Neural crest cell (in vitro differentiated cells): Measurements from ENCODE around the gene WDR18. TPM values are rescaled to one million over a fixed set of nuclear protein-coding genes. Genes with fewer than 3 reads are reported as not detected.

Source experiments
- DNase-seq: peaks from one replicate; pipeline ENCODE4 v3.0.0; 2021; ENCODE audit warnings: low read depth, mixed read lengths, low spot score
- H3K27ac Mint-ChIP-seq: one replicate; pipeline ENCODE4 v1.8.0; 2021; ENCODE audit warnings: mild to moderate bottlenecking, mixed read lengths; ENCODE audit not compliant: unreplicated experiment
- H3K27me3 Mint-ChIP-seq: 2 replicates; pipeline ENCODE4 v1.8.0; 2021; ENCODE audit warnings: low read depth, mild to moderate bottlenecking, mixed read lengths
- H3K36me3 Mint-ChIP-seq: 2 replicates; pipeline ENCODE4 v1.8.0; 2021; ENCODE audit warnings: low read depth, mild to moderate bottlenecking, mixed read lengths
- H3K4me1 Mint-ChIP-seq: 2 replicates; pipeline ENCODE4 v1.8.0; 2021; ENCODE audit warnings: mixed read lengths
- H3K4me3 Mint-ChIP-seq: one replicate; pipeline ENCODE4 v1.8.0; 2021; ENCODE audit warnings: mild to moderate bottlenecking, mixed read lengths
- H3K9me3 Mint-ChIP-seq: 2 replicates; pipeline ENCODE4 v1.8.0; 2021; ENCODE audit warnings: mixed read lengths
- CTCF ChIP-seq: fragments of 200-600 bp; sonication (generic); conservative IDR thresholded peaks from 2 replicates; pipeline ENCODE4 v1.5.0; 2021; ENCODE audit warnings: antibody characterized with exemption, mild to moderate bottlenecking
- total RNA-seq: library from RNA; stranded (reverse); gene quantifications from 2 replicates; pipeline ENCODE4 v1.2.1, GENCODE V29; 2021

The WDR18 gene
- total RNA-seq, 1 donor from 2014 or later: 65.2 TPM

DNA sequence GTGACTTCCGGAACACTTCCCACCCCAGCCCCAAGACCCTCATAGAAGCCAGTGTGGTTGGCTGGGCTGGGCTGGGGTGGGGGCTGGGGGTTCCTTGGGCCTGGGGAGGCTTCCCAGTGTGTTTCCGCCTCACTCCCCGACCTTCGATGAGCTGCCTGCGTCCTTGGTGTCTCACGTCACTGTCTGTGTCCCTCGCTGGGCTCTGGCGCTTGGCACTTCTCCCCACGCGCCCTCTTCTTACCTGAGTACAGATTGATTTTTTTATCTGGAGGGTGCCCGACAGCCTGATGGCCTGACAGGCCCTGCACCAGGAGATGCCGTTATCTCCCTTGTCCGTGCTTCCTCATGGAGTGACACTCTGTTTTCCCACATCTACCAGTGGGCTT is 8.5 kb downstream of the WDR18 start:
- no peaks in the 10 kb centered on the region for H3K4me1 Mint-ChIP-seq
- no peak for DNase-seq
- TF ChIP-seq CTCF: no peak
- no peaks in the 10 kb centered on the region for H3K9me3 Mint-ChIP-seq
- H3K4me3 Mint-ChIP-seq: no peak overlapping the region
- no peak overlapping the region for H3K27ac Mint-ChIP-seq
- H3K27me3 Mint-ChIP-seq: peaks cover 27% of the 10 kb centered on the region
- peaks cover 2% of the 10 kb centered on the region for H3K36me3 Mint-ChIP-seq

GRCh38 chr19:993361-993830 is 9.3 kb downstream of the WDR18 start:
- no peak for TF ChIP-seq CTCF
- H3K4me1 Mint-ChIP-seq: no peaks in the 10 kb centered on the region
- DNase-seq: no peak
- H3K9me3 Mint-ChIP-seq: no peaks in the 10 kb centered on the region
- no peak overlapping the region for H3K4me3 Mint-ChIP-seq
- peaks cover 2% of the 10 kb centered on the region for H3K36me3 Mint-ChIP-seq
- no peak overlapping the region for H3K27ac Mint-ChIP-seq
- H3K27me3 Mint-ChIP-seq: peaks cover 35% of the 10 kb centered on the region

GRCh38 chr19:993831-994393 is 9.8 kb downstream of the WDR18 start:
- TF ChIP-seq CTCF: no peak
- Mint-ChIP-seq H3K9me3 (no peaks in the 10 kb centered on the region), H3K36me3 (peaks cover 2% of the 10 kb centered on the region), H3K27me3 (peaks cover 40% of the 10 kb centered on the region), H3K4me3 (no peak overlapping the region), H3K27ac (no peak overlapping the region), H3K4me1 (no peaks in the 10 kb centered on the region)
- no peak for DNase-seq

DNA sequence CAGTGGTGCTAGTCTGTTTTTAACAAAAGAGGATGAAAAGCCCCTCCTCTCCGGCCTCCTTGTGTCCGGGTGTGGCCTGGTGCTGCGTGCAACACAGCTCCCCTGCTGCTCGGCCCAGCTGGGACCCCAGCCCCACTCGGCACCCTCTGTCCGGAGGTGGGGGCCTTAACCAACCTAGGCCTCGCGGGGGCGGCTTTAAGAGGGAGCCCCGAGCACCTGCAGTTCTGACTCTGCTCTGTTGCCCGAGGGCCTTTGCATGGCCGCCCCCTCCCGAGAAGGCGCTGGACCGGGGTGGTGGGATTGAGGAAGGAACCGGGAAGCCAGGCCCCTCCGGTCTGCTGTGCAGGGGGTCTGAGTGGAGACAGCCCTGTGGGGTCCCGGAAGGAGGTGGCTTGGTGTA is 10.4 kb downstream of the WDR18 start:
- H3K9me3 Mint-ChIP-seq: no peaks in the 10 kb centered on the region
- no peak for DNase-seq
- H3K27me3 Mint-ChIP-seq: peaks cover 46% of the 10 kb centered on the region
- no peak overlapping the region for H3K27ac Mint-ChIP-seq
- H3K4me1 Mint-ChIP-seq: peaks cover 4% of the 10 kb centered on the region
- no peak overlapping the region for H3K4me3 Mint-ChIP-seq
- H3K36me3 Mint-ChIP-seq: peaks cover 2% of the 10 kb centered on the region
- TF ChIP-seq CTCF: no peak

DNA sequence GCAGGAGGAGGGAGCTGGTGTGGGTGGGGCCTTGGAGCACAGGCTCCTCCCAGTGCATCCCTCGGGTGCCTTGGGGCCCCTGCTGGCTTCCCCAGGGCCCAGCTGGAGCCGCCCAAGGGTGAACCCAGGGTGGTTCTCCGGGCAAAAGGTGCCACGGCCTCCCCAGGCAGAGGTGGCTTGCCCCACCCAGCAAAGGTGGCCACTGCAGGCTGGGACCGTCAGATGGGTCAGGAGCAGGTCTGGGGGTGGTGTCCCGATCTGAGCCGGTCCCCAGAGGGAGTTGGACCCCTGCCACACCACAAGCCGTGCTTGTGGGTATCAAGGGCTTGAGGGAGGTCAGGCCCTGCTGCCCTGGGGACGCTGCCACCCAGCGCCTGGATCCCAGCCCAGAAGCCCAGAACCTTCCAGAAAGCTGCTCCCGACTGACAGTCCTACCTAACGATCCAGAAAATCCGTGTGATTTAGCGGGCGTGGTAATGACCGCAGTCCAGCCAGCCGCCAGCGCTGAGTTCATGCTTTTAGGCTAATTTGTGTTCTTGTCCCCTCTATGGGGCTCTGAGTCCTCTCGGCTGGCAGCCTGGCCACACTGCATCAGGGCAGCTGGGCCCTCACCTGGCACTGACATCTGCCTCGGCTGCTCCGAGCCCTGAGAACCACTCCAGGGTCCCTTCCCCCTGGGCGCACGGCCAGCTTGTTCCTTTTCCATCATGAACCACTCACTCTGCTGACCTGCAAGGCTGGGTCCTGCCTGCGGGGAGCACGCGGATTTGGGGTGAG is 11.1 kb downstream of the WDR18 start:
- TF ChIP-seq CTCF: no peak
- Mint-ChIP-seq H3K27ac (no peak overlapping the region), H3K27me3 (peaks cover 50% of the 10 kb centered on the region), H3K4me1 (peaks cover 4% of the 10 kb centered on the region), H3K36me3 (peaks cover 2% of the 10 kb centered on the region), H3K9me3 (no peaks in the 10 kb centered on the region), H3K4me3 (no peak overlapping the region)
- no peak for DNase-seq
